ENCODE measurements around the gene LTBP3.

Gene LTBP3

GRCh38 chr11:65492637-65493366 lies 65.4 kb downstream of the LTBP3 start:
- DNase-seq, result peak; percentile 48

GRCh38 chr11:65492387-65492636 lies 65.8 kb downstream of the LTBP3 start:
- no peak for DNase-seq

GRCh38 chr11:65491614-65492386 lies 66.4 kb downstream of the LTBP3 start:
- no peak for DNase-seq

- no peak for DNase-seq
Measured at GRCh38 chr11:65491163-65491465, 67.0 kb downstream of the LTBP3 start.

- no peak for DNase-seq
Measured at GRCh38 chr11:65489706-65490320, 68.3 kb downstream of the LTBP3 start.

- DNase-seq, result no peak
Measured at GRCh38 chr11:65489035-65489705, 69.0 kb downstream of the LTBP3 start.
